Measurements from ENCODE around the gene ZNF579. TPM values are rescaled to one million over a fixed set of nuclear protein-coding genes. Genes with fewer than 3 reads are reported as not detected.
A peak's percentile ranks its signal among the peaks of the same experiment; 100 is the strongest.

The ZNF579 gene
- total RNA-seq, 1 donor from 2014 or later = 29.1 TPM

GRCh38 chr19:55619286-55619685 is 38.6 kb upstream of the ZNF579 start:
- no peak for TF ChIP-seq CTCF (conservative IDR thresholded peaks at IDR 0.05)
- Mint-ChIP-seq H3K4me1 (peaks cover 16% of the 10 kb centered on the region), H3K27ac (ENCODE audit: unreplicated experiment) (no peak overlapping the region), H3K4me3 (peak overlapping the region; percentile 13), H3K9me3 (peaks cover 3% of the 10 kb centered on the region), H3K36me3 (ENCODE audit: low read depth) (peaks cover 18% of the 10 kb centered on the region), H3K27me3 (ENCODE audit: low read depth) (peaks cover 5% of the 10 kb centered on the region)
- no peak for DNase-seq (ENCODE audit: low read depth, low spot score)

- no peak for TF ChIP-seq CTCF (conservative IDR thresholded peaks at IDR 0.05)
- H3K9me3 Mint-ChIP-seq = no peaks in the 10 kb centered on the region
- no peak for DNase-seq (ENCODE audit: low read depth, low spot score)
- H3K4me1 Mint-ChIP-seq = peaks cover 8% of the 10 kb centered on the region
- peak overlapping the region; percentile 4 for H3K27ac Mint-ChIP-seq (ENCODE audit: unreplicated experiment)
- no peak overlapping the region for H3K4me3 Mint-ChIP-seq
- H3K36me3 Mint-ChIP-seq (ENCODE audit: low read depth) = peaks cover 13% of the 10 kb centered on the region
- no peaks in the 10 kb centered on the region for H3K27me3 Mint-ChIP-seq (ENCODE audit: low read depth)
These were observed 37.8 kb upstream of the ZNF579 start for GRCh38 chr19:55618426-55618825.

- TF ChIP-seq CTCF (conservative IDR thresholded peaks at IDR 0.05) = no peak
These were observed 36.8 kb upstream of the ZNF579 start for GRCh38 chr19:55617426-55617825.

GRCh38 chr19:55616395-55616875 is 35.8 kb upstream of the ZNF579 start:
- peaks cover 4% of the 10 kb centered on the region for H3K4me1 Mint-ChIP-seq
- H3K27me3 Mint-ChIP-seq (ENCODE audit: low read depth) = no peaks in the 10 kb centered on the region
- DNase-seq (ENCODE audit: low read depth, low spot score) = no peak
- no peaks in the 10 kb centered on the region for H3K9me3 Mint-ChIP-seq
- H3K27ac Mint-ChIP-seq (ENCODE audit: unreplicated experiment) = no peak overlapping the region
- peaks cover 16% of the 10 kb centered on the region for H3K36me3 Mint-ChIP-seq (ENCODE audit: low read depth)
- TF ChIP-seq CTCF (conservative IDR thresholded peaks at IDR 0.05) = no peak
- no peak overlapping the region for H3K4me3 Mint-ChIP-seq

More at GRCh38 chr19:55617426-55617825, 36.8 kb upstream of the ZNF579 start:
- no peak for DNase-seq (ENCODE audit: low read depth, low spot score)
- Mint-ChIP-seq H3K4me3 (peak overlapping the region; percentile 38), H3K27ac (ENCODE audit: unreplicated experiment) (no peak overlapping the region), H3K4me1 (peaks cover 4% of the 10 kb centered on the region), H3K36me3 (ENCODE audit: low read depth) (peaks cover 16% of the 10 kb centered on the region), H3K27me3 (ENCODE audit: low read depth) (no peaks in the 10 kb centered on the region), H3K9me3 (no peaks in the 10 kb centered on the region)

GRCh38 chr19:55615543-55616394 is 35.1 kb upstream of the ZNF579 start:
- H3K27ac Mint-ChIP-seq (ENCODE audit: unreplicated experiment) = no peak overlapping the region
- TF ChIP-seq CTCF (conservative IDR thresholded peaks at IDR 0.05) = no peak
- no peak for DNase-seq (ENCODE audit: low read depth, low spot score)
- no peak overlapping the region for H3K4me3 Mint-ChIP-seq
- H3K36me3 Mint-ChIP-seq (ENCODE audit: low read depth) = peaks cover 16% of the 10 kb centered on the region
- H3K9me3 Mint-ChIP-seq = no peaks in the 10 kb centered on the region
- H3K4me1 Mint-ChIP-seq = peaks cover 4% of the 10 kb centered on the region
- H3K27me3 Mint-ChIP-seq (ENCODE audit: low read depth) = no peaks in the 10 kb centered on the region

All from neural crest cell (in vitro differentiated cells).